ENCODE measurements around the gene SMIM9.

The SMIM9 gene

GRCh38 chrX:154815274-154815818, 19.1 kb downstream of the SMIM9 start:
- no peak for DNase-seq

DNA sequence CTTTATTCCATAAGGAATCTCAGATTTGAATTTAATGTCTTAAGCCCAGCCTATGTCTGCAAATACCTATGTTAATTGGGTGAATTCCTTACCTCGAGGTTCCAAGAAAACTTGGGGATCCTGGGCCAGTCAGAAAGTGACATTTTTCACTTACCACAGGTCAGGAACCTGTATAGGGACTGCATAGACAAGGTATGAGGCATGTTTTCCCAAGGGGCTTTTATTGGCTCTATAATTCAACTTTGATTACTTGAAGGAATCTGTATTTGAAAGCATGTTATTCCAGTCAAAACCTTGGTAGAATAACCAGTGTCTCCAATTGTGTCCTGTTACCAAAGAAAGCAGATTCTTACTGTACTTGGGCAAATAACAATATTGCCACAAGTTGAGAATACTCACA, 20.7 kb downstream of the SMIM9 start:
- DNase-seq, result no peak

- DNase-seq, result no peak
These were observed 21.9 kb downstream of the SMIM9 start for GRCh38 chrX:154812341-154813101.

DNA sequence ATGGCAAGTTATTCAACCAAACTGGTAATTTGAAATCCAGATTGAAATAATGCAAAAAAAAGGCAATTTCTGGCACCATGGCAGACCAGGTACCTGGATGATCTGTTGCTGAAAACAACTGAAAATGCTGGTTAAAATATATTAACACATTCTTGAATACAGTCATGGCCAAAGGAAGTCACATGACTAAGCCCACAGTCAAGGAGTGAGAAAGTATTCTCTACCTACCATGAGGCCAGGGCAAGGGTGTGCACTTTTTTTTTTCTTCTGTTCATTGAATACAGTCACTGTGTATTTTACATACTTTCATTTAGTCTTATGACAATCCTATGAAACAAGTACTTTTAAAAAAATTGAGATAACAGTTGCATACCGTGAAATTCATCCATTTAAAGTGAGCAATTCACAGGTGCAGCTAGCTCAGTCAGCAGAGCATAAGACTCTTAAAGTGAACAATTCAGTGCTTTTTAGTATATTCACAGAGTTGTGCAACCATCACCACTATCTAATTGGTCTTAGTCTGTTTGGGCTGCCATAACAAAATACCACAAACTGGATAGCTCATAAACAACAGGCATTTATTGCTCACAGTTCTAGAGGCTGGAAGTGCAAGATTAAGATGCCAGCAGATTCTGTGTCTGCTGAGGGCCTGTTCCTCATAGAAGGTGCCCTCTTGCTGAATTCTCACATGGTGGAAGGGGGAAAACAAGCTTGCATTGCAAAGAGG, 24.4 kb downstream of the SMIM9 start:
- no peak for DNase-seq

- DNase-seq, result no peak
These were observed 27.5 kb downstream of the SMIM9 start for GRCh38 chrX:154806837-154807501.

DNA sequence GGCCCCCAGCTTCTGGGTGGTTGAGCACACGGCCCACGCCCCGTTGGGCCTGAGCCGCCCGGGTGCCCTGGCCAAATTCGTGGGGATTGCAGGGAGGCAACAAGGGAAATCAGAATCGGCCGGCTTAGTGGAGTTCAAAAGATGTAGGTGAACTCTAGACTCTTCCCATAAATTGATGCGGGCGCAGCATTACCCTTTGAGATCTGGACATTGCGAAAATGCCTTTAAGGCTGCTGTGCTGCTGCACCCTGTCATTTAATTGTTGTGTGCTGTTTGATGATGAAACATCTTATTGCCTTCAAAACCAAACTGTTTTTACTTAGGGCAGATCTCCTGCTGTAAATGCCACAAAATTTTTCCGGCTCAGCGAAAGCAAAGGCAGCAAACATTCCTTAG, 28.8 kb downstream of the SMIM9 start:
- DNase-seq, result no peak

DNA sequence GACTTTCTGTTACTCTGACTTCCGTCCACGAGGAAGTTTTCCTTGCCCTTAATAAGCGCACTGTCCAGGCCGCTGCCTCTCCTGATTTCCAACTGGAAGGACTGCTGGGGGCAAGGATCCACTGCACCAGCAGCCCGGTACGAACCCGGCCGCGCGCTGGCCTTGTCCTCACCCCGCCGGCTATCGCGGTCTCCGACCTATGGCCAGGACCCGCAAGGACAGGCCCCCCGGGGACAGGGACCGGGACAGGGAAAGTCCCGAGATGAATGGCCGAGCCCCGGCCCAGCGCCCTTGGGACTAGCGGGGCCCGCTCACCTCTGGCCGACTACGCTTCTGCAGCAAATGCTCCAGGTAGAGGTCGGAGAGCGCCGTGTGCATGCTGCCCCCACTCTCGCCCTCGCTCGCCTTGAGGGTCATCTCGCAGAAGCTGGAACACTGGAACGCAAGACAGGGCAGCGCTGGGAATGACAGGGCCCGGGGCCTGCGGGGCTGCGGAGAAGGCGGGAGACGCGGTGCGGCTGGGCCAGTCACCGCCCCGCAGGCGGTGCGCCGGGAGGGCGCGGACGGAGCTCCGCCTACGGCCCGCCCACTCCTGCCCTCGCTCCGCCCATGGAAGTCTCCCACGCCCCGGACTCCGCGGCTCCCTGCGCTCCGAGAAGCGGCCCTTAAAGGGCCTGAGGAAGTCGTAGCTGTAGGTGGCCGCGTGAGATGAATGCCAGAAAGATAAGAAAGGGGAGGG, 29.3 kb downstream of the SMIM9 start, which contains the start of gene MPP1:
MPP1 (minus strand) TSS at position 529 of the 739 bp plus-strand sequence; CDS start at position 417, 112 bp downstream.
- peak; percentile 22 for DNase-seq

DNA sequence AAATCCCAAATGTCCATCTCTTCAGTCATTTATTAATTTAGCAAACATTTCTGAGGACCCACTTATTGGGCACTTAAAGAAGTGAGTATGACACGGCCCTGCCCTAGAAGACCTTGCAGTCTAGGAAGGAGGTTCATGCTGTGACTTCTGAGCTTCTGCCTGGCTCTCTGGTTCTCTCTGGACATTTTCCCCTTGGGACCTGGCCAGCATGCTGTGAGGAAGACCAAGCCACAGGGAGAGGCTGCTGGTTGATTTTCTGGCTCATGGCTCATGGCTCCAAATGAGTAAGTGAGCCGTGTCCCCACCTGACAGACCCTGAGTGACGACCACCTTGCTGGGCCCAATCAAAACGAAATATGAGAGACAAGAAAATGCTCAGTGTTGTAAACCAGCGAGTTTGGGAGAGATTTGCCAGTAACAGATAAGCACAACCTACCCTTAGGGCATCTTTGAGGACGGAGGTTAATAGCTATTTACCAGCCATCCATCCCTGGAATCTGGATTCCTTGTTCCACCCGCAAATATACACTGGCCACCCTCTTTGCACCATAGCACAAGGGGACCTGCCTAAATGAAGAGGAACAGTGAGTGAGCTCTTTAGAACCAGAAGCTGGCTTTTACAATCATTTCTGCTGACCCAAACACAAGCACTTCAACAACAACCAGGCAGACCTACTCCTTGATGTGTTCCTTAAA, 30.1 kb downstream of the SMIM9 start:
- DNase-seq, result no peak

- DNase-seq, result no peak
These were observed 31.5 kb downstream of the SMIM9 start for GRCh38 chrX:154802947-154803346.

DNA sequence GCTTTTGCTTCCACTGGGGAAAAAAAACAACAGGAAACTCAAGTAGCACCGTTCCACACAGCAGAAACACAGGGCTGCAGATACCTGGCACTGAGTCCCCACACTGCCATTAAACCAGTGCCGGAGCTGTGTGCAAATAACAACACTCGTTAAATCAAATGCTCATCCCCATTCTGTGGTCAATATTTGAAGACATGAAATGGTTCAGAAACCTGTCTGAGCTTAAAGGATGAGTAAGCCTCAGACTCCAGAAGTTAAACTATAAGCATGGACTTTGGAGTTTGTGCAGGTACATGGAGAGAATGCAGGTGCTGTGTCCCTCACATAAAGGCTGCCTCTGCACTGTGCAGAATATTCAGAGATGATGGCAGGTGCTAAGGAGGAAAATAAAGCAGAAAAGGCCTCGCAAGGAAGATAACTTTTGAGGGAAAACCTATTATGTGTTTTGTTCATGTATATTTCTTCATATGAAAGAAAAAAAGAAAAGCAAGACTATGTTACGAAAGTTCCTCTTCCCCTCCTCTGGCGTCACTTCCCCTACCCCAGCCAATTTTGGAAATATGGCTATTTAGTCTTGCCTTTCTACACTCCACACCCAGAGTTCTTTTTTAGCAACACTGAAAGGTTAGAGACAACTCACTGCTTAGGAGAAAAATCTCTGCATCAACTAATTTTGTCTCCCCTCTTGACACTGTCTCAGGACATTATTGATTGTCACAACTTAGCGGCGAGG, 33.8 kb downstream of the SMIM9 start:
- DNase-seq, result peak; percentile 67

- peak; percentile 92 for DNase-seq
These were observed 34.7 kb downstream of the SMIM9 start for GRCh38 chrX:154799556-154800348.

- no peak for DNase-seq
These were observed 37.5 kb downstream of the SMIM9 start for GRCh38 chrX:154797006-154797405.

DNA sequence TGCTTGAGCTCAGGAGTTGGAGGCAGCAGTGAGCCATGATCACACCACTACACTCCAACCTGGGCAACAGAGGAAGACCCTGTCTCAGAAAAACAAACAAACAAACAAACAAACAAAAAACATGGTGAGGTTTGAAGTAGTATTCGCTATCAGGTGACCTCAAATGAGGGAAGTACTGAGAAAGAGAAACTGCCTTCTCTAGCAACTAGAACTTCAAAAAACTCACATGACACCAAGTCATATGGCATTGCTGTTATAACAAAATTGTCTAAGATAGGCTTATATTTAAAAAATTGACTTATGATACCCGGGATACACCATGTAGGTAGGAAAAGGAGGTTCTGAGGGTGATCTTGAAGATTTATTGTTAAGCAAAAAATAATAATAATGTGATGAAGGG, 39.4 kb downstream of the SMIM9 start:
- DNase-seq, result no peak

- DNase-seq, result peak; percentile 22
These were observed 41.2 kb downstream of the SMIM9 start for GRCh38 chrX:154793084-154793795.

- DNase-seq, result no peak
These were observed 42.5 kb downstream of the SMIM9 start for GRCh38 chrX:154791939-154792338.

- DNase-seq, result no peak
These were observed 43.0 kb downstream of the SMIM9 start for GRCh38 chrX:154791467-154791866.

GRCh38 chrX:154785716-154786115, 48.7 kb downstream of the SMIM9 start:
- no peak for DNase-seq

- DNase-seq, result no peak
These were observed 50.1 kb downstream of the SMIM9 start for GRCh38 chrX:154784149-154784995.

GRCh38 chrX:154780968-154781367, 53.5 kb downstream of the SMIM9 start:
- no peak for DNase-seq

All from DMS153 (cell line).